ENCODE results near the gene KIF4B. TPM values are rescaled to one million over a fixed set of nuclear protein-coding genes. Genes with fewer than 3 reads are reported as not detected.
"Not testable (repeated sequence)": the region's sequence is repeated elsewhere in the genome, so short reads cannot be mapped to it uniquely, and the experiment has no call there.

KIF4B gene
- total RNA-seq, 4 donors from 2014 or later, result 0.07 TPM; not detected in 3

DNA sequence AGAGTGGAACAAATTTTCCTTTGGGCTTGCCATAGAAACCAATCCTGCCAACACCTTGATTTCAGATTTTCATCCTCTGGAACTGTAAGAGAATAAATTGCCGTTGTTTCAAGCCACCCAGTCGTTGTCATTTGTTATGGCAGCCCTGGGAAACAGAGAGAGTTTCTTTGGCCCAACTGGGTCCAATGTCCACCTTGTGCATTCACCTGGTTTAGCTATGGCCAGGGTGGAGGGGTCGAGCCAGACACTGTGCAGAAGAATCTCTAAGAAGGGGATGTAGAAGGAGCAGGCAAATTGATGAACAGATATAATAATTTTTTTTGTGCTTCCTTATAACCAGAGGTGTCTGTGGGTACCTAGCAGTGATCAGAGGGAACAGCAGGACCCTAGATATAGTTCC, 9.8 kb downstream of the KIF4B start:
- Histone ChIP-seq H3K9me3 (no peaks in the 10 kb centered on the region), H3K4me1 (no peaks in the 10 kb centered on the region), H3K36me3 (no peaks in the 10 kb centered on the region), H3K4me3 (no peak overlapping the region), H3K27ac (no peak overlapping the region), H3K27me3 (no peaks in the 10 kb centered on the region)
- intact Hi-C loops (cut with DNase I; ENCODE audit: low total_unique reads), result no loop called here
- no peak for DNase-seq
- TF ChIP-seq, protein P1, sequence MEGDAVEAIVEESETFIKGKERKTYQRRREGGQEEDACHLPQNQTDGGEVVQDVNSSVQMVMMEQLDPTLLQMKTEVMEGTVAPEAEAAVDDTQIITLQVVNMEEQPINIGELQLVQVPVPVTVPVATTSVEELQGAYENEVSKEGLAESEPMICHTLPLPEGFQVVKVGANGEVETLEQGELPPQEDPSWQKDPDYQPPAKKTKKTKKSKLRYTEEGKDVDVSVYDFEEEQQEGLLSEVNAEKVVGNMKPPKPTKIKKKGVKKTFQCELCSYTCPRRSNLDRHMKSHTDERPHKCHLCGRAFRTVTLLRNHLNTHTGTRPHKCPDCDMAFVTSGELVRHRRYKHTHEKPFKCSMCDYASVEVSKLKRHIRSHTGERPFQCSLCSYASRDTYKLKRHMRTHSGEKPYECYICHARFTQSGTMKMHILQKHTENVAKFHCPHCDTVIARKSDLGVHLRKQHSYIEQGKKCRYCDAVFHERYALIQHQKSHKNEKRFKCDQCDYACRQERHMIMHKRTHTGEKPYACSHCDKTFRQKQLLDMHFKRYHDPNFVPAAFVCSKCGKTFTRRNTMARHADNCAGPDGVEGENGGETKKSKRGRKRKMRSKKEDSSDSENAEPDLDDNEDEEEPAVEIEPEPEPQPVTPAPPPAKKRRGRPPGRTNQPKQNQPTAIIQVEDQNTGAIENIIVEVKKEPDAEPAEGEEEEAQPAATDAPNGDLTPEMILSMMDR (IDR thresholded peaks at IDR 0.05), result no peak
- no peak for TF ChIP-seq POLR2A (IDR thresholded peaks at IDR 0.05)

DNA sequence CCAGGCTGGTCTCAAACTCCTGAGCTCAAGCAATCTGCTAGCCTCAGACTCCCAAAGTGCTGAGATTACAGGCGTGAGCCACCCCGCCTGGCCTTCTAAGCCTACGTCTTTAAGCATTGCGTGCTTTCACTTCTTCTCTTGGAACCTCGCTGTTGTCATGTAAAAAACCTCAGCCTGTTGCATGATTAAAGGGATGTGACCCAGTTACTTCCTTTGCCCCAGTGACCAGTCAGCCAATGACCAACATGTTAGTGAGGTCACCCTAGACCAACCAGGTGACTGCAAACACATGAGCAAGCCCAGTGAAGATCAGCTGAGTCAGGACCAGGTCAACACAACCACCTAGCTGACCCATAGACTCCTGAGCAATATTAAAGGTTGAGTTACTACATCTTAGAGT, 10.5 kb downstream of the KIF4B start:
- intact Hi-C loops (cut with DNase I; ENCODE audit: low total_unique reads), result no loop called here
- TF ChIP-seq, protein P1 (IDR thresholded peaks at IDR 0.05), result no peak
- no peak for TF ChIP-seq POLR2A (IDR thresholded peaks at IDR 0.05)

DNA sequence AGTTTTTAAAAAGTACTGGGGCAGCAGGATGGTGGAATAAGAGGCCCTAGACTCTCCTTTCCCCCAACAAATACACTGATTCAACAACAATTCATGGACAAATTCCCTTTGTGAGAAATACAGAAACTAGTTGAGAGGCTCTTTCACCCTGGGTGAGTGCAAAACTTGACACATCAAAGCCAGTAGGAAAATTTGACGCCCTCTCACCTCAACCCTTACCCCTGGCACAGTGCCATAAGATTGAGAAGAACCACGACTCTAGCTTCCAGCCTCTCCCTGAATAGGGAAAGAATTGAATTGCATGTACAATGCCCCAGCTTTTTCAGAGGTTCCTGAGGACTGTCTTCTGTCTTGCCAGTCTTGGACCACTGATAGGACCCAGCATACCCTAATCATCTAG, 12.3 kb downstream of the KIF4B start:
- no peaks in the 10 kb centered on the region for H3K27me3 ChIP-seq
- H3K27ac ChIP-seq, result no peak overlapping the region
- DNase-seq, result no peak
- H3K4me3 ChIP-seq, result no peak overlapping the region
- H3K9me3 ChIP-seq, result peaks cover 0 to 3% of the 10 kb centered on the region in 2 donors
- TF ChIP-seq, protein P1 (IDR thresholded peaks at IDR 0.05), result no peak
- TF ChIP-seq POLR2A (IDR thresholded peaks at IDR 0.05), result no peak
- H3K36me3 ChIP-seq, result no peaks in the 10 kb centered on the region
- H3K4me1 ChIP-seq, result no peaks in the 10 kb centered on the region
- intact Hi-C loops (cut with DNase I; ENCODE audit: low total_unique reads), result no loop called here

More for the DNA sequence above, 10.5 kb downstream of the KIF4B start:
- no peak overlapping the region for H3K4me3 ChIP-seq
- DNase-seq, result no peak
- H3K4me1 ChIP-seq, result no peaks in the 10 kb centered on the region
- H3K27ac ChIP-seq, result no peak overlapping the region
- no peaks in the 10 kb centered on the region for H3K27me3 ChIP-seq
- no peaks in the 10 kb centered on the region for H3K36me3 ChIP-seq
- peaks cover 0 to under 1% of the 10 kb centered on the region in 2 donors for H3K9me3 ChIP-seq

- no peak overlapping the region for H3K27ac ChIP-seq
- intact Hi-C loops (cut with DNase I; ENCODE audit: low total_unique reads), result no loop called here
Observed at GRCh38 chr5:155027993-155028629, 14.6 kb downstream of the KIF4B start.

GRCh38 chr5:155029240-155029639, 15.7 kb downstream of the KIF4B start:
- Histone ChIP-seq H3K9me3 (peaks cover 0 to 3% of the 10 kb centered on the region in 2 donors), H3K27ac (no peak overlapping the region), H3K4me1 (no peaks in the 10 kb centered on the region), H3K27me3 (no peaks in the 10 kb centered on the region), H3K36me3 (no peaks in the 10 kb centered on the region), H3K4me3 (no peak overlapping the region)
- intact Hi-C loops (cut with DNase I; ENCODE audit: low total_unique reads), result no loop called here
- no peak for TF ChIP-seq POLR2A (IDR thresholded peaks at IDR 0.05)
- TF ChIP-seq, protein P1 (IDR thresholded peaks at IDR 0.05), result no peak
- no peak for DNase-seq

More at GRCh38 chr5:155027993-155028629, 14.6 kb downstream of the KIF4B start:
- Histone ChIP-seq H3K4me1 (no peaks in the 10 kb centered on the region), H3K9me3 (peaks cover 0 to 3% of the 10 kb centered on the region in 2 donors), H3K4me3 (no peak overlapping the region), H3K36me3 (no peaks in the 10 kb centered on the region), H3K27me3 (no peaks in the 10 kb centered on the region)
- DNase-seq, result no peak
- no peak for TF ChIP-seq POLR2A (IDR thresholded peaks at IDR 0.05)
- TF ChIP-seq, protein P1 (IDR thresholded peaks at IDR 0.05), result no peak

- intact Hi-C loops (cut with DNase I; ENCODE audit: low total_unique reads); H3K36me3 ChIP-seq; H3K4me3 ChIP-seq; H3K4me1 ChIP-seq; H3K27ac ChIP-seq; H3K9me3 ChIP-seq; DNase-seq; H3K27me3 ChIP-seq: not testable (repeated sequence)
Observed at GRCh38 chr5:155034145-155034744, 20.7 kb downstream of the KIF4B start.

- H3K27me3 ChIP-seq; DNase-seq; H3K27ac ChIP-seq; H3K4me1 ChIP-seq; H3K4me3 ChIP-seq; H3K36me3 ChIP-seq; intact Hi-C loops (cut with DNase I; ENCODE audit: low total_unique reads); H3K9me3 ChIP-seq: not testable (repeated sequence)
Observed at GRCh38 chr5:155035087-155035486, 21.5 kb downstream of the KIF4B start.
